ENCODE measurements around the gene ZNF136.

ZNF136 gene

GRCh38 chr19:12126707-12127106 lies 36.2 kb upstream of the ZNF136 start:
- no peak for TF ChIP-seq ZNF391 (tag by site-specific recombination; IDR thresholded peaks at IDR 0.05; ENCODE audit: borderline replicate concordance, low read depth)
- TF ChIP-seq YY2 (tag by site-specific recombination; IDR thresholded peaks at IDR 0.05): no peak
- no peak for TF ChIP-seq GLIS1 (tag by site-specific recombination; IDR thresholded peaks at IDR 0.05)
- no peak for TF ChIP-seq BCL11A (tag by site-specific recombination; IDR thresholded peaks at IDR 0.05; ENCODE audit: low read depth)
- no peak for TF ChIP-seq ZFP69B (tag by site-specific recombination; IDR thresholded peaks at IDR 0.05)
- no peak for TF ChIP-seq ZSCAN16 (tag by site-specific recombination; IDR thresholded peaks at IDR 0.05)
- no peak for TF ChIP-seq ZNF791 (tag by site-specific recombination; IDR thresholded peaks at IDR 0.05)
- no peak for TF ChIP-seq ZNF510 (tag by site-specific recombination; IDR thresholded peaks at IDR 0.05; ENCODE audit: insufficient replicate concordance)
- TF ChIP-seq, protein P1, sequence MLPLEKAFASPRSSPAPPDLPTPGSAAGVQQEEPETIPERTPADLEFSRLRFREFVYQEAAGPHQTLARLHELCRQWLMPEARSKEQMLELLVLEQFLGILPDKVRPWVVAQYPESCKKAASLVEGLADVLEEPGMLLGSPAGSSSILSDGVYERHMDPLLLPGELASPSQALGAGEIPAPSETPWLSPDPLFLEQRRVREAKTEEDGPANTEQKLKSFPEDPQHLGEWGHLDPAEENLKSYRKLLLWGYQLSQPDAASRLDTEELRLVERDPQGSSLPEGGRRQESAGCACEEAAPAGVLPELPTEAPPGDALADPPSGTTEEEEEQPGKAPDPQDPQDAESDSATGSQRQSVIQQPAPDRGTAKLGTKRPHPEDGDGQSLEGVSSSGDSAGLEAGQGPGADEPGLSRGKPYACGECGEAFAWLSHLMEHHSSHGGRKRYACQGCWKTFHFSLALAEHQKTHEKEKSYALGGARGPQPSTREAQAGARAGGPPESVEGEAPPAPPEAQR (tag by site-specific recombination; IDR thresholded peaks at IDR 0.05): no peak
- no peak for TF ChIP-seq ZFP41 (tag by site-specific recombination; IDR thresholded peaks at IDR 0.05; ENCODE audit: borderline replicate concordance)
- no peak for TF ChIP-seq ZBTB7A (tag by site-specific recombination; IDR thresholded peaks at IDR 0.05; ENCODE audit: low read depth)
- no peak for TF ChIP-seq SCRT1 (tag by site-specific recombination; IDR thresholded peaks at IDR 0.05; ENCODE audit: borderline replicate concordance)
- no peak for TF ChIP-seq ZNF585B (tag by site-specific recombination; IDR thresholded peaks at IDR 0.05)
- no peak for TF ChIP-seq KLF16 (tag by site-specific recombination; IDR thresholded peaks at IDR 0.05)
- no peak for TF ChIP-seq ZNF664 (tag by site-specific recombination; IDR thresholded peaks at IDR 0.05)
- H3K4me1 ChIP-seq (ENCODE audit: control insufficient read depth, insufficient read depth, low read length): no peaks in the 10 kb centered on the region
- no peak overlapping the region for H3K27ac ChIP-seq (ENCODE audit: extremely low read depth, low read depth, low read length)
- no peaks in the 10 kb centered on the region for H3K9me3 ChIP-seq (ENCODE audit: control insufficient read depth, insufficient read depth, low read depth, low read length)
- H3K4me3 ChIP-seq (ENCODE audit: low read depth, low read length): no peak overlapping the region
- POLR2A ChIA-PET: interaction anchor here (1.1 kb wide), 1 partner anchor 314 kb away, joined by 3 read pairs; the partner anchor contains the start of gene ZNF443
- no peaks in the 10 kb centered on the region for H3K36me3 ChIP-seq (ENCODE audit: control insufficient read depth in 2 of 2, insufficient read depth in 1 of 2, low read length in 2 of 2)
- CTCF ChIA-PET: interaction anchor here (0.5 to 1.6 kb wide), 6 partner anchors 9 to 642 kb away, joined by 3 to 7 read pairs (median 5); partner anchors contain the start of gene ZNF20

- TF ChIP-seq SETDB1 (IDR thresholded peaks at IDR 0.05; ENCODE audit: insufficient read length, low read length) (peak; percentile 87), ZNF302 (tag by site-specific recombination; IDR thresholded peaks at IDR 0.05; ENCODE audit: low read depth) (no peak), ZFP3 (tag by site-specific recombination; IDR thresholded peaks at IDR 0.05; ENCODE audit: low read depth) (no peak), ZNF677 (tag by site-specific recombination; IDR thresholded peaks at IDR 0.05) (no peak), ZNF274 (IDR thresholded peaks at IDR 0.05; ENCODE audit: low read length) (no peak), ZNF274 (tag by site-specific recombination; IDR thresholded peaks at IDR 0.05; ENCODE audit: borderline replicate concordance) (peak; percentile 67; the same call in 1 of the 2 replicates)
- no peak overlapping the region for H3K4me3 ChIP-seq (ENCODE audit: low read depth, low read length)
- no peaks in the 10 kb centered on the region for H3K9me3 ChIP-seq (ENCODE audit: control insufficient read depth, insufficient read depth, low read depth, low read length)
- no peaks in the 10 kb centered on the region for H3K4me1 ChIP-seq (ENCODE audit: control insufficient read depth, insufficient read depth, low read length)
- no peak overlapping the region for H3K27ac ChIP-seq (ENCODE audit: extremely low read depth, low read depth, low read length)
- peaks cover 21 to 57% of the 10 kb centered on the region in 2 experiments for H3K36me3 ChIP-seq (ENCODE audit: control insufficient read depth in 2 of 2, insufficient read depth in 1 of 2, low read length in 2 of 2)
- ChIA-PET CTCF (no interaction called here), POLR2A (no interaction called here)
Observed at GRCh38 chr19:12133069-12133468, 29.8 kb upstream of the ZNF136 start.

DNA sequence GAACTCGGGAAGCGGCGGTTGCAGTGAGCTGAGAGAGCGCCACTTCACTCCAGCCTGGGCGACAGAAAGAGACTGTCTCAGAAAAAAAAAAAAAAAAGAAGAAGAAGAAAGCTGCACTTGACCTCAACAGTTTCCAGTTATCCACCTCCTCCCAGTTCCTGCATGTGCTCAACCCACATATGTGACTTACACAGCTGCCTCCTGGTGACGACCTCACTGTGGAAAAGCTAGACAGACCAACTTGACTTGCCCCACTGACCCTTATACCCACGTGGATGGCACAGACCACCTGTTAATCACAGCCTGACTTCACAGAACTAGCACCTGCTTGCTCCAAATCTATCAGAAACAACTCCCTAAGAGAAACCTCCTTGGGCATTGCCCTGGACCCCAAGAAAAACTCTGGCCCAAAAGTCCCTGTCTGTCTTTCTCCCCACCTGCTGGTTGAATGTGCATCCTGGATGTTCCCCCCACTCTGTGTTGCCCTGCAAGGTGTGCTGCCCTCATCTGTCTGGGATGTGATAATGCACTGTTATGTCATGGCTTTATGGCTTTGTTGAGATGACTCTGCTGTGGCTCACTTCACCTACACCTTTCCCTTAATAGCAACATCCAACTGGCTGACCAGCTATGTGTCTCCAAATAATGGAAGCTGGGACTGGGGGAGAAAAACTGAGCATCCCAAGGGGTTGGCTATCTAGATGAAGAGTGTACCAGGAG lies 25.5 kb upstream of the ZNF136 start:
- ChIA-PET CTCF (interaction anchor here (0.6 to 1.1 kb wide), 3 partner anchors 77 to 330 kb away, joined by 3 to 6 read pairs (median 3); partner anchors contain the start of gene ZNF763), POLR2A (no interaction called here)
- Histone ChIP-seq H3K9me3 (ENCODE audit: control insufficient read depth, insufficient read depth, low read depth, low read length) (no peaks in the 10 kb centered on the region), H3K4me3 (ENCODE audit: low read depth, low read length) (no peak overlapping the region), H3K4me1 (ENCODE audit: control insufficient read depth, insufficient read depth, low read length) (no peaks in the 10 kb centered on the region), H3K36me3 (ENCODE audit: control insufficient read depth in 2 of 2, insufficient read depth in 1 of 2, low read length in 2 of 2) (peaks cover 21 to 57% of the 10 kb centered on the region in 2 experiments), H3K27ac (ENCODE audit: extremely low read depth, low read depth, low read length) (no peak overlapping the region)
- TF ChIP-seq EGR2 (tag by site-specific recombination; IDR thresholded peaks at IDR 0.05; ENCODE audit: low read depth) (no peak), ZSCAN30 (tag by site-specific recombination; IDR thresholded peaks at IDR 0.05) (no peak)

Measured in HEK293 (cell line).